ENCODE data around the gene ATG7.

- no peak for TF ChIP-seq CTCF (IDR thresholded peaks at IDR 0.05)
- TF ChIP-seq POLR2AphosphoS5 (IDR thresholded peaks at IDR 0.05; ENCODE audit: low read depth, low read length), result no peak
- TF ChIP-seq TCF7L2 (IDR thresholded peaks at IDR 0.05; ENCODE audit: low read depth, low read length), result no peak
- TF ChIP-seq SIN3A (IDR thresholded peaks at IDR 0.05; ENCODE audit: borderline replicate concordance, insufficient read depth, low read depth, low read length), result no peak
- no peak for TF ChIP-seq REST (IDR thresholded peaks at IDR 0.05; ENCODE audit: insufficient read depth in 1 of 2, low read depth in 2 of 2, low read length in 1 of 2)
These were observed 1.7 kb downstream of the ATG7 start for GRCh38 chr3:11273891-11274291.
